Gastrocnemius medialis (tissue), 4 donors: Measurements from ENCODE around the gene FBRSL1. TPM values are rescaled to one million over a fixed set of nuclear protein-coding genes. Genes with fewer than 3 reads are reported as not detected.

Experiments
- ATAC-seq, 2 donors: fragments of 150-250 bp; one replicate each; pipeline ENCODE4 v1.9.1; 2016
- DNase-seq, 2 donors: peaks; one replicate each; pipeline ENCODE4 v3.0.0-alpha.2; 2019
- H3K27ac ChIP-seq, 4 donors: fragments of 200-600 bp; sonication (generic); 1 replicate in 1 of 4; 2 replicates in 3 of 4; pipeline ENCODE4 v1.5.1; 2016 to 2018; ENCODE audit warnings: mild to moderate bottlenecking in 2 of 4, moderate library complexity in 1 of 4
- H3K27me3 ChIP-seq, 3 donors: fragments of 200-600 bp; sonication (generic) in 2 of 3; 1 replicate in 1 of 3; 2 replicates in 2 of 3; pipeline versions ENCODE4 v1.5.1 to v1.6.0; 2016 to 2019; ENCODE audit warnings: mild to moderate bottlenecking in 1 of 3, moderate library complexity in 1 of 3
- H3K36me3 ChIP-seq, 2 donors: fragments of 200-600 bp; sonication (generic) in 1 of 2; one replicate each; pipeline ENCODE4 v1.5.1; 2017 to 2018
- H3K4me1 ChIP-seq, 2 donors: fragments of 200-600 bp; sonication (generic) in 1 of 2; one replicate each; pipeline ENCODE4 v1.5.1; 2016 to 2017; ENCODE audit warnings: mild to moderate bottlenecking in 2 of 2
- H3K4me3 ChIP-seq, 4 donors: fragments of 200-600 bp; sonication (generic) in 3 of 4; 1 replicate in 1 of 4; 2 replicates in 3 of 4; pipeline ENCODE4 v1.5.1; 2016 to 2019; ENCODE audit warnings: mild to moderate bottlenecking in 2 of 4
- H3K9me3 ChIP-seq, 3 donors: fragments of 200-600 bp; sonication (generic) in 2 of 3; 1 replicate in 1 of 3; 2 replicates in 2 of 3; pipeline ENCODE4 v1.5.1; 2016 to 2019
- CTCF ChIP-seq, 5 experiments: fragments of 450-650 bp in 3 of 5; fragments of 200-600 bp in 2 of 5; sonication (generic) in 2 of 5; IDR thresholded peaks in 4 of 5; conservative IDR thresholded peaks in 1 of 5; 1 replicate in 4 of 5; 2 replicates in 1 of 5; pipeline ENCODE4 v1.5.1; 2016 to 2019; ENCODE audit warnings: antibody characterized with exemption in 5 of 5, mild to moderate bottlenecking in 3 of 5, moderate library complexity in 3 of 5
- POLR2A ChIP-seq, 2 donors: fragments of 450-650 bp; IDR thresholded peaks; one replicate each; pipeline ENCODE4 v1.6.1; 2017; ENCODE audit warnings: antibody characterized with exemption in 2 of 2, mild to moderate bottlenecking in 2 of 2, moderate library complexity in 2 of 2
- in situ Hi-C, 4 donors: fragments of 200-750 bp; cut with MboI; loops; one replicate each; pipeline versions ENCODE4 v1.15.0 to v1.8.0; 2017; ENCODE audit warnings: low sequenced_read_pairs in 4 of 4
- intact Hi-C: fragments of 100-400 bp; cut with DNase I; formaldehyde crosslinking; loops from one replicate; pipeline ENCODE4 v1.15.1; 2023; ENCODE audit warnings: low total_unique reads
- total RNA-seq, 4 donors: library from RNA; depleted of rRNA; stranded (reverse); fragments of >200 nt; gene quantifications; one replicate each; pipeline versions ENCODE4 v1.1.0 to v1.2.3, GENCODE V29; 2016

The FBRSL1 gene
- total RNA-seq, 4 donors from 2014 or later = 8.4 to 29.4 (median 22.8) TPM

- DNase-seq (no peak), ATAC-seq (no peak)
- Histone ChIP-seq H3K9me3 (no peaks in the 10 kb centered on the region), H3K27ac (no peak overlapping the region), H3K36me3 (no peaks in the 10 kb centered on the region), H3K27me3 (no peaks in the 10 kb centered on the region), H3K4me1 (peaks cover 93 to 97% of the 10 kb centered on the region in 2 donors), H3K4me3 (no peak overlapping the region)
- in situ Hi-C loops = no loop called here
- no peak for TF ChIP-seq POLR2A (IDR thresholded peaks at IDR 0.05)
- TF ChIP-seq CTCF (IDR thresholded peaks at IDR 0.05 in 4 of 5, conservative IDR thresholded peaks at IDR 0.05 in 1 of 5) = no peak
- intact Hi-C loops = no loop called here
Observed at GRCh38 chr12:132500142-132500855, 10.3 kb downstream of the FBRSL1 start.

- H3K4me1 ChIP-seq = peaks cover 93 to 97% of the 10 kb centered on the region in 2 donors
- H3K9me3 ChIP-seq = no peaks in the 10 kb centered on the region
- no peak for DNase-seq
- ATAC-seq = no peak
- in situ Hi-C loops = no loop called here
- intact Hi-C loops = no loop called here
- H3K4me3 ChIP-seq = no peak overlapping the region
- peak overlapping the region in 1 of 4 donors; percentile 43 for H3K27ac ChIP-seq
- TF ChIP-seq POLR2A (IDR thresholded peaks at IDR 0.05) (no peak), CTCF (IDR thresholded peaks at IDR 0.05 in 4 of 5, conservative IDR thresholded peaks at IDR 0.05 in 1 of 5) (no peak)
- no peaks in the 10 kb centered on the region for H3K36me3 ChIP-seq
- no peaks in the 10 kb centered on the region for H3K27me3 ChIP-seq
Observed at GRCh38 chr12:132500856-132501180, 10.9 kb downstream of the FBRSL1 start.

- H3K4me3 ChIP-seq = no peak overlapping the region
- no peak for TF ChIP-seq CTCF (IDR thresholded peaks at IDR 0.05 in 4 of 5, conservative IDR thresholded peaks at IDR 0.05 in 1 of 5)
- no peak for TF ChIP-seq POLR2A (IDR thresholded peaks at IDR 0.05)
- peaks cover 93 to 97% of the 10 kb centered on the region in 2 donors for H3K4me1 ChIP-seq
- H3K27ac ChIP-seq = peak overlapping the region in 1 of 4 donors; percentile 43
- in situ Hi-C loops (no loop called here), intact Hi-C loops (no loop called here)
- ATAC-seq (no peak), DNase-seq (no peak)
- H3K9me3 ChIP-seq = no peaks in the 10 kb centered on the region
- no peaks in the 10 kb centered on the region for H3K27me3 ChIP-seq
- H3K36me3 ChIP-seq = no peaks in the 10 kb centered on the region
Observed at GRCh38 chr12:132501204-132501940, 11.4 kb downstream of the FBRSL1 start.

- peak overlapping the region in 2 of 4 donors; percentile 51 to 55 for H3K27ac ChIP-seq
- ATAC-seq = no peak
Observed at GRCh38 chr12:132502149-132502881, 12.4 kb downstream of the FBRSL1 start.

More at GRCh38 chr12:132502149-132502881, 12.4 kb downstream of the FBRSL1 start:
- Histone ChIP-seq H3K4me3 (no peak overlapping the region), H3K4me1 (peaks cover 94 to 96% of the 10 kb centered on the region in 2 donors), H3K36me3 (no peaks in the 10 kb centered on the region), H3K9me3 (no peaks in the 10 kb centered on the region), H3K27me3 (no peaks in the 10 kb centered on the region)
- TF ChIP-seq POLR2A (IDR thresholded peaks at IDR 0.05) = no peak
- TF ChIP-seq CTCF (IDR thresholded peaks at IDR 0.05 in 4 of 5, conservative IDR thresholded peaks at IDR 0.05 in 1 of 5) = no peak
- DNase-seq = no peak
- in situ Hi-C loops = no loop called here
- intact Hi-C loops = no loop called here
